ENCODE data around the gene CDC14B.
"Not testable (repeated sequence)": the region's sequence is repeated elsewhere in the genome, so short reads cannot be mapped to it uniquely, and the experiment has no call there.

CDC14B gene

GRCh38 chr9:96582199-96582598 is 37.4 kb downstream of the CDC14B start:
- not testable (repeated sequence) for DNase-seq

- DNase-seq, result no peak
Measured at GRCh38 chr9:96581786-96582185, 37.9 kb downstream of the CDC14B start.

- DNase-seq, result no peak
Measured at GRCh38 chr9:96581301-96581700, 38.3 kb downstream of the CDC14B start.

- DNase-seq, result no peak
Measured at GRCh38 chr9:96574931-96575351, 44.7 kb downstream of the CDC14B start.

GRCh38 chr9:96574455-96574854 is 45.2 kb downstream of the CDC14B start:
- no peak for DNase-seq

GRCh38 chr9:96567203-96567700 is 52.4 kb downstream of the CDC14B start:
- no peak for DNase-seq

- peak; percentile 85 for DNase-seq
Measured at GRCh38 chr9:96566498-96567202, 53.0 kb downstream of the CDC14B start.

- no peak for DNase-seq
Measured at GRCh38 chr9:96565671-96566497, 53.8 kb downstream of the CDC14B start.

GRCh38 chr9:96564217-96564616 is 55.4 kb downstream of the CDC14B start:
- DNase-seq, result no peak

- no peak for DNase-seq
Measured at GRCh38 chr9:96559339-96559943, 60.2 kb downstream of the CDC14B start.

GRCh38 chr9:96557921-96558320 is 61.7 kb downstream of the CDC14B start:
- no peak for DNase-seq

GRCh38 chr9:96556701-96557461 is 62.8 kb downstream of the CDC14B start:
- no peak for DNase-seq

- no peak for DNase-seq
Measured at GRCh38 chr9:96555567-96556386, 63.9 kb downstream of the CDC14B start.

GRCh38 chr9:96554801-96555566 is 64.7 kb downstream of the CDC14B start:
- DNase-seq, result no peak

- DNase-seq, result no peak
Measured at GRCh38 chr9:96554326-96554725, 65.3 kb downstream of the CDC14B start.

GRCh38 chr9:96553070-96553469 is 66.6 kb downstream of the CDC14B start:
- DNase-seq, result no peak

GRCh38 chr9:96551403-96551802 is 68.2 kb downstream of the CDC14B start:
- DNase-seq, result no peak

GRCh38 chr9:96550659-96551058 is 69.0 kb downstream of the CDC14B start:
- no peak for DNase-seq

GRCh38 chr9:96543131-96543530 is 76.5 kb downstream of the CDC14B start:
- DNase-seq, result not testable (repeated sequence)

GRCh38 chr9:96540106-96540505 is 79.5 kb downstream of the CDC14B start:
- no peak for DNase-seq

- no peak for DNase-seq
Measured at GRCh38 chr9:96532173-96532572, 87.5 kb downstream of the CDC14B start.
